Cardiac muscle cell (in vitro differentiated cells and primary cell): ENCODE measurements around the gene COL18A1. TPM values are rescaled to one million over a fixed set of nuclear protein-coding genes. Genes with fewer than 3 reads are reported as not detected.
A peak's percentile ranks its signal among the peaks of the same experiment; 100 is the strongest.

Source experiments
- DNase-seq, 2 donors: peaks; one replicate each; pipeline versions ENCODE4 v3.0.0 to v3.0.0-alpha.2; 2010 to 2017; ENCODE audit warnings: low read depth in 1 of 2, low spot score in 1 of 2
- H3K27ac ChIP-seq: fragments of 200-600 bp; sonication (generic); 2 replicates; pipeline ENCODE4 v1.5.1; 2016
- H3K27me3 ChIP-seq: fragments of 200-600 bp; sonication (generic); 2 replicates; pipeline ENCODE4 v1.6.0; 2016; ENCODE audit warnings: control low read depth
- H3K36me3 ChIP-seq: fragments of 200-600 bp; sonication (generic); 2 replicates; pipeline ENCODE4 v1.5.1; 2016; ENCODE audit warnings: control low read depth
- H3K4me1 ChIP-seq: fragments of 200-600 bp; sonication (generic); 2 replicates; pipeline ENCODE4 v1.8.1; 2017; ENCODE audit warnings: low read depth, mild to moderate bottlenecking, mixed run types
- H3K4me3 ChIP-seq: fragments of 200-600 bp; sonication (generic); 2 replicates; pipeline ENCODE4 v1.5.1; 2016; ENCODE audit warnings: mild to moderate bottlenecking
- H3K9me3 ChIP-seq: fragments of 200-600 bp; sonication (generic); 2 replicates; pipeline ENCODE4 v1.5.1; 2017; ENCODE audit warnings: low read depth, mild to moderate bottlenecking, control low read depth
- polyA plus RNA-seq: library from polyadenylated mRNA; unstranded; fragments of >200 nt; fragmentation: Nextera tagmentation; extraction: Ambion mirVana; gene quantifications from 2 replicates; pipeline ENCODE4 v1.2.1, GENCODE V29; 2016
- total RNA-seq: library from RNA; depleted of rRNA; stranded (reverse); fragments of >200 nt; gene quantifications from 2 replicates; pipeline ENCODE4 v1.2.3, GENCODE V29; 2016
- TF ChIP-seq, protein P1 (sequence below): IDR thresholded peaks from 2 replicates; pipeline ENCODE4 v1.5.1; 2012; ENCODE audit warnings: low read depth, mild to moderate bottlenecking, low read length

Gene COL18A1
- total and polyA plus RNA-seq, 2 experiments from 2014 or later = 407 to 1,182 TPM

DNA sequence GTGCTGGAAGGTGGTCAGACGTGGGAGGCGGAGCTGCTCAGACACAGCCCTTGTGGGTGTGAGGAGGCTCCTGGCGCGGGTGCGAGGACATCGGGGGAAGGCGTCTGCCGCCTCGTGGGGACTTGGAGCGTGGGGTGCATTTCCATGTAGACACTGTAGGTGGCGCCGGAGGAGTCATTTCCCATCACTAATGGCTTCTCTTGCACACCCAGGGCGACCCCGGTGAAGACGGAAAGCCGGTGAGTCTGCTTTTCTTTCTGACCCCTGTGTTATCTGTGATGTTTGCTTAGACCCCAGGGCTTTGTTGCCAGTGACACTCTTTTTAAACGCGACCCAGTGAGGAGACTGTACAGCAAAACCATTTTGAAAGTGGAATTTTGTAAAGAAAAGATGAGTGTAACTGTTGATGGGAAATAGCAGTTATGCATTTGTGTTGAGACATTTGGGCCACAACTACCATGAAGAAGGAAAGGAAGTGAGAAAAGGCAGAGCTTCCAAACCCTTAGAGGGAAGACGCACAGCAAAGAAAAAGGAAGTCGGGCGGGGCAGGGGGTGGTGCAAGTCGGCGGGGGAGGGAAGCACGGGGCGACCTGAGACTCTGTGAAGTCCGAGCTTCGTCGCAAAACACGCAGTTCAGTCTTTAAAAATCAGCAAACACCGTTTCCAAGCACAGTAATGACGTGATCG, 73.3 kb downstream of the COL18A1 start:
- H3K27ac ChIP-seq = peak overlapping the region; percentile 36
- DNase-seq = peak; percentile 68 to 76
- no peaks in the 10 kb centered on the region for H3K9me3 ChIP-seq
- H3K4me1 ChIP-seq = no peaks in the 10 kb centered on the region
- no peaks in the 10 kb centered on the region for H3K27me3 ChIP-seq
- H3K4me3 ChIP-seq = no peak overlapping the region
- peaks cover 43% of the 10 kb centered on the region for H3K36me3 ChIP-seq
- TF ChIP-seq, protein P1, sequence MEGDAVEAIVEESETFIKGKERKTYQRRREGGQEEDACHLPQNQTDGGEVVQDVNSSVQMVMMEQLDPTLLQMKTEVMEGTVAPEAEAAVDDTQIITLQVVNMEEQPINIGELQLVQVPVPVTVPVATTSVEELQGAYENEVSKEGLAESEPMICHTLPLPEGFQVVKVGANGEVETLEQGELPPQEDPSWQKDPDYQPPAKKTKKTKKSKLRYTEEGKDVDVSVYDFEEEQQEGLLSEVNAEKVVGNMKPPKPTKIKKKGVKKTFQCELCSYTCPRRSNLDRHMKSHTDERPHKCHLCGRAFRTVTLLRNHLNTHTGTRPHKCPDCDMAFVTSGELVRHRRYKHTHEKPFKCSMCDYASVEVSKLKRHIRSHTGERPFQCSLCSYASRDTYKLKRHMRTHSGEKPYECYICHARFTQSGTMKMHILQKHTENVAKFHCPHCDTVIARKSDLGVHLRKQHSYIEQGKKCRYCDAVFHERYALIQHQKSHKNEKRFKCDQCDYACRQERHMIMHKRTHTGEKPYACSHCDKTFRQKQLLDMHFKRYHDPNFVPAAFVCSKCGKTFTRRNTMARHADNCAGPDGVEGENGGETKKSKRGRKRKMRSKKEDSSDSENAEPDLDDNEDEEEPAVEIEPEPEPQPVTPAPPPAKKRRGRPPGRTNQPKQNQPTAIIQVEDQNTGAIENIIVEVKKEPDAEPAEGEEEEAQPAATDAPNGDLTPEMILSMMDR = peak; percentile 80

DNA sequence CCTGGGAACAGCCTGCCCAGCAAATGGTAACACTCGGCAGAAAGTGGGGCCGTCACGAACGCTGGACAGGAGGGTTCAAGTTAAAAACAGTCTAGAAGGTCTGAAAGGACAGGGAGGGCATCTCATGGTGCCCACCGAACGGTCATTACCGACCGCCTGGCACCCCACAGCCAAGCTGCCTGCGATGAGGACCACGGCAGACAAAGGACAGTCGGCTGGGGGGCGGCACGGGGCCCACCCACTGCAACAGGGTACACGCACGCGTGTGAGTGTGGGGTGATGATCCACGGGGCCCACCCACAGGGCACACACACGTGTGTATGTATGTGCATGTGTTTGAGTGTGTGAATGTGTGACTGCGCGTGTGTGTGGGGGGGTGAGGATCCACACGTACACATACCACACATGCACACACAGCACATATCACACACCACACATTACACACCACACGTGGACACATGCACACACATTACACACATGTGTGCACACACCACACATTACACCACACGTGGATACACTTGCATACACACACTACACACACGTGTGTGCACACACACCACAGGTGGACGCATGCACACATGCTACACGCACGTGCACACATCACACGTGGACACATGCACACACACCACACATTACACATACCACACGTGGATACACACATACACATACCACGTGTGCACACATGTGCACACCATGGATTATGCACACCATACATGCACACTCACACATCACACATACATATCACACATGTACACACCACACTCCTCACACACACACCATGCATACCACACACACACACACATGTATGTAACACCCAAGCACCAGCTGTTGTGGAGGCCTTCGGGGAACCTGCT, 74.1 kb downstream of the COL18A1 start:
- H3K36me3 ChIP-seq = peaks cover 47% of the 10 kb centered on the region
- H3K27me3 ChIP-seq = no peaks in the 10 kb centered on the region
- no peaks in the 10 kb centered on the region for H3K9me3 ChIP-seq
- DNase-seq = no peak
- no peaks in the 10 kb centered on the region for H3K4me1 ChIP-seq
- TF ChIP-seq, protein P1 = no peak
- H3K4me3 ChIP-seq = no peak overlapping the region
- H3K27ac ChIP-seq = no peak overlapping the region

DNA sequence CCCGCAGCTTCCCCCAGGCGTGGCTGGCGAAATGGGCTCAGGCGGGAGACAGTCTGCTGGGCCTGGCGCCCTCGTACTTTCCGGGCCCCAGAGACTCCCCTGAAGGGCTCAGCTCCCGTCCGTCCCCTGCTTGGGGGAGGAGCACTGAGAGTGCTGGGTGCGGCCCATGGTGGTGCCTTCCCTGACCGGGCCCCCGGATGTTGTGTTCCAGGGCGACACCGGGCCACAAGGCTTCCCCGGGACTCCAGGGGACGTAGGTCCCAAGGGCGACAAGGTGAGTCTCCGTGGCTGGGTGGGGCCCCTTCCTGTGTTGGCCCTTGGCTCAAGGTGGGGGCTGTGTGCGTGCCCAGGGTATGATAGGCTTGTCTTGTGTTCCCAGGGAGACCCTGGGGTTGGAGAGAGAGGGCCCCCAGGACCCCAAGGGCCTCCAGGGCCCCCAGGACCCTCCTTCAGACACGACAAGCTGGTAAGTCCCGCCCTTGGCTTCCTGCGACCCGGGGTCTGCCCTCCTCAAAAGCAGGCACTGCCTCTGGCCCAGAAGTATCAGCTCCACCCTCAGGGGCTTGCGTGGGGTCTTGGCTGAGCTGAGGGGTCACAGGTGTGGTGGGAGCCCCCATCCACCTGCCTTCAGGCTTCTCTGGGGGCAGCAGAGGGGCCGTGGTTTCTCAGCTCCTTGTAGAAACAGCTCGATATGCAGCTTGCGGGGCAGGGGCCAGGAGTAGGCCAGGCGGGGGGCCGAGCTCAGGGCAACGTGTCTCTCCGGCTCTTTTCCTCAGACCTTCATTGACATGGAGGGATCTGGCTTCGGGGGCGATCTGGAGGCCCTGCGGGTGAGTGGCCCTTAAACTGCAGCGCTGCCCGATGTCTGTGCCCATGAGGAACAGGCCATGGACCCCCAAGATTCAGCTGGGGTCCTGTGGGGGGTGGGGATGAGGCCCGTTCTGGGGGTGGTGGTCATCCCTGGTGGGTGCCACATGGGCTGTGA, 75.0 kb downstream of the COL18A1 start:
- Histone ChIP-seq H3K36me3 (peaks cover 51% of the 10 kb centered on the region), H3K4me3 (no peak overlapping the region), H3K9me3 (no peaks in the 10 kb centered on the region), H3K27me3 (no peaks in the 10 kb centered on the region), H3K27ac (no peak overlapping the region), H3K4me1 (no peaks in the 10 kb centered on the region)
- DNase-seq = no peak
- TF ChIP-seq, protein P1 = no peak

DNA sequence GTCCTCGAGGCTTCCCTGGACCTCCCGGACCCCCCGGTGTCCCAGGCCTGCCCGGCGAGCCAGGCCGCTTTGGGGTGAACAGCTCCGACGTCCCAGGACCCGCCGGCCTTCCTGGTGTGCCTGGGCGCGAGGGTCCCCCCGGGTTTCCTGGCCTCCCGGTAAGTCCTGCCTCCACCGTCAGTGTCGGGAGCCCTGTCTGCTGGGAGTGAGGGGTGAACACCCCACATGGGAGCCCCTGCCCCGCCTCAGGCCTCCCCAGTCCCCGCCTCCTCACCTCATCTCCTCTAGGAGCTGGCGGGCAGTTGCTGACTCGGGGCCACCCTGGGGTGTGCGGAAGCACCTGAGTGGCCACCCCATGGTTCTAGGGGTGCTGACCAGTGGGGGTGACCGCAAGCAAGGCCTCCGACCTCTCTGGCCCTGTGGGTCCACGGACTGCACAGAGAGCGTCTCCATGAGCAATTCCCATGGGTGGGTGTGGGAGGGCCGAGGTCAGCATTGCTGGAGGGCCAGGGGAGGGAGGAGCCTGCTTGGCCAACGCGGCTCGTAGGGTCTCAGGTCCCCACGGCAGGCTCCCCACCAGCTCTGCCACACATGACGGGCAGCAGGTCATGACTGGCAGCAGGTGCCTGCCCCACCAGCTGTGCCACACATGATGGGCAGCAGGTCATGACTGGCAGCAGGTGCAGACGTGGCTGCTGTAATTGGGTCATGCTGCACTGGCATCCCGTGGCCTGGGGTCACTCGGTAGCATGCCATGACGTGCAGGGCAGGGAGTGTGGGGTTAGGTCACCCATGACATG, 75.9 kb downstream of the COL18A1 start:
- TF ChIP-seq, protein P1 = no peak
- Histone ChIP-seq H3K27me3 (no peaks in the 10 kb centered on the region), H3K27ac (no peak overlapping the region), H3K9me3 (no peaks in the 10 kb centered on the region), H3K4me1 (no peaks in the 10 kb centered on the region), H3K4me3 (no peak overlapping the region), H3K36me3 (peaks cover 46% of the 10 kb centered on the region)
- no peak for DNase-seq
